C1 segment of cervical spinal cord (tissue), 14 donors: Measurements from ENCODE around the gene CPZ.

Experiments
- DNase-seq, 14 donors: peaks; one replicate each; lab custom pipeline; 2025; lab: John Stamatoyannopoulos, UW

The CPZ gene

DNA sequence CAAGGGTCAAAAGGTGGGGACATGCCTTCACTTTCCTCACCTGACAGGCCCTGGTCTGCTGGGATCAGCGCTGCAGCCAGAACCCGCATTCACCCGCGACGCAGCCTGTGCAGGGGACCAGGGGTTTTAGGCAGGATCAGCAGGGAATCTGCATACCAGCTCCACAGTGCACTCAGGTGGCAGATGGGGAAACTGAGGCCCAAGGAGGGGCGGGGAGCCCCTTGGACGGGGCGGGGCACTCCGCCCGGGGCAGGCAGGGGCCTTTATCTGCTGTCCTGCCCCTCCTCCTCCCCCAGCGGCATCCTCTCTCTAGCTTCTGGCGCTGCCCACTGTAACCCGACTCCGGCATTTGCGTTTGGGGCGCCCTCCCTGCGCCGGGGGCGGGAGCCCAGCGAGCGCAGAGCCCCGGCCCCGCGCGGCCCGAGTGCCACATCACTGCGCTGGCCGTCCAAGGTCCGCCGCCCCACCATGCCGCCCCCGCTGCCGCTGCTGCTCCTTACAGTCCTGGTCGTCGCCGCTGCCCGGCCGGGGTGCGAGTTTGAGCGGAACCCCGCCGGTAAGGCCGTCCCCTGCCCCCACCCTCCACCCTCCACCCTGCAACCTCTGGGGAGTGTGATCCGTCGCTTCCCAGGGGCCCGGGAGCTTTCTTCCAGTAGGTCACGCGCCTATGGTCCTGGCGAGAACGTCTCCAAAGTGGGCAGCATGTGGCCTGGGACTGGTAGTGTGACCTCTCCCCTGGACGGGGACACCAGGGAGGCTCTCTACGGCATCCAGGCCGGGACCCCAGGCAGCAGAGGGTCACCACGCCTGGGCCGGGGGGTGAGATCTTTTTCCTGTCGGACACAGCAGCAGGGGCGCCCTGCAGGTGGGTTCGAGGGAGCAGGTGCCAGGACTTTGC lies at the start of gene CPZ:
TSS of gene CPZ (plus strand) at position 400 of the 898 bp plus-strand sequence. CDS start at position 469, 69 bp downstream.
- no peak for DNase-seq

DNA sequence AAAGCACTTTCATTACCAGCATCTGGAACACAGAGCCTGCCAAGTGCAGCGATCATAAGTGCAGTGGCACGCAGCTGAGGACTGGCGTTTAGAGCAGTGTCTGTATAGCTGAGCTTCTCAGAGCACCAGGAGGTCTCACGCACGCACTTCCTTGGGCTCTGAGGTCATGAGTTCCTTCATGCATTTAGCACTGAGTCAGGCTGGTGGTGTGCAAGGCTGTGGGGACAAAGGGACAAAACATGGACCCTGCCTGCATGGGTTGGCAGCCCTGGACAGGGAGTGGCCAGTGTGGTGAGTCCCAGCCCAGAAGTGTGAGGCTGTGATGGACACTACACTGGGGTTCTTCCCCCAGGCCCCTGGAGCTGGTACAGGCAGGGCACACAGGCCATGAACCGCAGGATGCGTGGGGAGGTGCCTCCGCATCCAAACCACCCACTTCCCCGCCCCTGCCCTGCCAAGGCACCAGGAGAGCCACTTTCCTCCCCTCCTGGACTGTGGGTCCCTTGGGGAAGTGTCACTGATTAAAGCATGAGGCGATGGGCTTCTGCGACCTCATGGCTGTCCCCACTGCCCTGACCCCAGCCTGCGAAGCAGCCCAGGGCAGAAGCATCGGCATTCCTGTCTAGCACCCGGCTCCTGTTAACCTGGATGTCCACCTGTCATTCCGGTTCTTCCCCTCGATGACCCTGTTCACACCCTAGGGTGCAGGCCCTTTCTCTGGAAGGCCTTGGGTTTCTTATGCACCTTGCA lies 49.6 kb upstream of the CPZ start:
- DNase-seq = no peak

DNA sequence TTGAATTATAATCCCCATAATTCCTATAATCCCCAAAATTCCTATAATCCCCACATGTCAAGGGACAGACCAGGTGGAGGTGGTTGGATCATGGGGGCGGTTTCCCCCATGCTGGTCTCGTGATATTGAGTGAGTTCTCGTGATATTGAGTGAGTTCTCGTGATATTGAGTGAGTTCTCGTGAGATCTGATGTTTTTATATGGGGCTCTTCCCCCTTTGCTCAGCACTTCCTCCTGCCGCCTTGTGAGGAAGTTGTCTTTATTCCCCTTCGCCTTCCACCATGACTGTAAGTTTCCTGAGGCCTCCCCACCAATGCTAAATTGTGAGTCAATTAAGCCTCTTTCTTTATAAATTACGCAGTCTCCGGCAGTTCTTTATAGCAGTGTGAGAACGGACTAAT lies 48.9 kb upstream of the CPZ start:
- no peak for DNase-seq

DNA sequence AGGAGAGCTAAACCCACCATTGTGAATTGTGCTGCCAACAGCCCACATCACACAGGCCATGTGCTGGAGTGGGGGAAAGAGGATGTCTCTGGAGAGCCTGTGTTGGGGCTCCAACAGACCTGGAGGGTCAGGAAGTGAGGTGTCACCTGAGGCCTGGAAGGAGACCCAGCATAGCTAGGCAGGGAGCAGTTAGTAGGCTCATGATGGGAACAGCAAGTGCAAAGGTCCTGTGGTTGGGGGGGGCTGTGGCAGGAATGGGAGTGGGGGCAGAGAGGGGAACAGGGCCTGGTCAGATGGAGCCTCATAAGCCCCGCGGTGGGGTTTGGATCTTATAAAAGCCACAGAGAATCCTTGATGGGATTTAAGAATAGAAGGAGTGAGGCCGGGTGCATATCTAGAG lies 48.3 kb upstream of the CPZ start:
- no peak for DNase-seq

DNA sequence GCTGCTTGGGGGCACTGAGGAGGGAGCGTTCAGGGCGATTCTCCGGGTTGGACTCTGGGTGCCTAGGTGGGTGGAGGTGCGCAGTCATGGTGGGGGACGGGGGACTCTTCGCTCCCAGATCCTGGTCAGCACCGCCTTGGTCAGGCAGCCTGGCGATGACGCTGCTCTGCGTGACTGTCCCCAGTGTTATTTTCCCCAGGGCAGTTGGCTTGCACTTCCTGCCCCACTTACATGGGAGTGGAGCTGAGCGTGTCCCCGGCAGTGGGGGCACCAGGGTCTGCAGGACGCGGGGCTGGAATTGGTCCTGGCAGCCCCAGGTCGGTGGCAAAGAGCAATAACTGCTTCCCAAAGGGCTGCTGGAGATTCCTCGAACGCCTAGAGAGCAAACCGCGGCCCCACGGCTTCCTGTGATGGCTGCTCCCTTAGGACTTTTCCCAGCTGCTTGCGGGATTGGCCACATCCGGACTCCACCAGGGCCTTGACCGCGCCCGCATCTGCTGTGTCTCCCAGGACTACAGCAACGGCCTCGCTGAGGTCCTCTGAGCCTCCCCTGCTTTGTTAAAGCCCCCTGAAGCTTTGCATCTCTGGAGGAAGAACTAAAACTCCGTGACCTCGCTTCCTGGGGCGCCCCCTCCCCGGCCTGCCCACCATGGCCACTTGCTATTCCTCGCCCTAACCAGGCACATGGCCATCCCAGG lies 47.7 kb upstream of the CPZ start:
- no peak for DNase-seq

DNA sequence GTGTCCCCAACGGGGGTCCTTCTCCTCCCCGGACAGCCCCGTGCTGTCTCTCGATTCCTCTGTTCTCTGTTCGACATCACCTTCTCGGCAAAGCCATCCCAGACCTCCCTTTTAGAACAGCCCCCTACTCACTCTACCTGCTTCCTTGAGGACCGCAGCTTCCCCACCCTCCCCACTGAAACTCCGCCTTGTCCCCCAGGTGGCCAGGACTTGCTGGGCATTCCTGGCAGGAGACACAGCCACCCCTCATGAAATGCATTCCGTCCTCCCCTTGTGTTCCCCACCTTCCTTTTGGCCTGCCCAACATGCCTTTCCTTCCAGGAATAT lies 47.2 kb upstream of the CPZ start:
- no peak for DNase-seq

DNA sequence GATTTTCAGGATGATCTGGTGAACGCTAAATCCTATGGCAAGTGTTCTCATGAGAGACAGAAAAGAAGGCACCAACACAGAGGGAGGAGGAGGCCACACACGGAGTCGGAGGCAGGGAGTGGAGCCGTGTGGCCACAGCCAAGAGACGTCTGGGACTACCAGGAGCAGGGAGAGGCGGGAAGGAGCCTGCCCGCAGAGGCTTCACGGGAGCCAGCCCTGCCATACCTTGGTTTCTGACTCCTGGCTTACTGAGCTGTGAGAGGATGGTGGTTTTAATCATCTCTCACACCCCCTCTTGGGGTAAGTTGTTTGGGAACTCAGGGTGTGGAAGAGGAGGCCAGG lies 45.8 kb upstream of the CPZ start:
- no peak for DNase-seq

DNA sequence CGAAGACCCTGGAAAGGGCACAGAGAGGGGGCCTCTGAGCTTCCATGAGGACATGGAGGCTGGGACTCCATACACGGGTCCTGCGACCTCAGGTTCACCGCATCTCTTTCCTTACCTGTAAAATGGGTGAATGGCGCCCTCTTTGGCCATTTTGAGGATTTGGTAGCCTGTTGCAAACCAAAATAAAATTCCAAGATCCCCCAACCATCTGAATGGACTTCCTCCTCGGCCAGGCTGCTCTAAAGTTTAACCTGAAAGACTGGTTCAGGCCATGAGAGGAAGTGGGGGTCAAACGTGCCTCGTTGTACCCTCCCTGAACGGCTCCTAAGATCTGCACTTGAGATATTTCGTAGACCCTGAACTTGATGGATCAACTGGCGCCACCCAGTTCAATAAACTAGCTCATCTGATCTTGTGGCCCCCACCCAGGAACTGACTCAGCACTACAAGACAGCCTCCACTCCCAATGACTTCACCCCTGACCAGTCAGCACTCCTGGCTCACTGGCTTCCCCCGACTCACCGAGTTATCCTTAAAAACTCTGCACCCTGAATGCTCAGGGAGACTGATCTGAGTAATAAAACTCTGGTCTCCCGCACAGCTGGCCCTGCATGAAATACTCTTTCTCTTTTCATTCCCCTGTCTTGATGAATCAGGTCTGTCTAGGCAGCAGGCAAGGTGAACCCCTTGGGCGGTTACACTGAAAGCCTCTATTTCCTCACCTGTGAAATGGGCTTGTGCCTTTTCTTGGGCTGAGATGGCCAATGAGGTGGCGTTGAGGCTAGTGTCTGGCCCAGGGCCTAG lies 45.3 kb upstream of the CPZ start:
- DNase-seq = no peak

DNA sequence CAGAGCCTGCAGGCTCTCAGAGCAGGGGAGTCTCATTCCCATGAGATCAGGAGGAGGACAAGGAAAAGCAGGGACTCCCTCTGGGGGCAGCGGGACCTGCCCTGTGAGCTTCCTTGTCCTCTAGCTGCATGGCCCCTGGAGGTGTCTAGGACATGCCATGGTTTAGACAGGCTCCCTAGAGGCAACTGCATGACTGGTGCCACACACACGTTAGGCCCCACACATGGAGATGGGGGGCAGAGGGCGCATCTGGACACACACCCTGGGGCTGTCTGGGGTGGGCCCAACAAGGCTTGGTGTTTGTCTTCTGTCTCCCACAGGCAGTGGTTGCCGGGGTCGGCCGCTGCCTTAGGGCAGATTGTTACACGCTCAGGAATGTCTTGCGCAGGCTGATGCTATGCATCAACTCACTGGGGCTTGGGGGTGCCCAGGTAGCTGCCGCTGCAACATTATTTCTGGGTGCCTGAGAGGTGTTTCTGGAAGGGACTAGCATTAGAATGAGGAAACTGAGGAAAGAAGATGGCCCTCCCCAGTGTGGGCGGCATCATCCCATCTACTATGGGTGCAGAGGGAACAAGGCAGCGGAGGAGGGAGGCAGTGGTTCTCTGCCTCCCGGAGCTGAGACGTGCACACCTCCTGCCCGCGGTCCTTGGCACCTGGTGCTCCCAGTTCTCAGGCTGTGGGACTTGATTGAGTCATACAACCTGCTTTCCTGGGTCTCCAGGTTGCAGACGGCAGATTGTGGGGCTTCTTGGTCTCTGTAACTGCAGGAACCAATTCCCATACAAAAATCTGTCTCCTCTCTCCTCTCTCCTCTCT lies 44.4 kb upstream of the CPZ start:
- no peak for DNase-seq

DNA sequence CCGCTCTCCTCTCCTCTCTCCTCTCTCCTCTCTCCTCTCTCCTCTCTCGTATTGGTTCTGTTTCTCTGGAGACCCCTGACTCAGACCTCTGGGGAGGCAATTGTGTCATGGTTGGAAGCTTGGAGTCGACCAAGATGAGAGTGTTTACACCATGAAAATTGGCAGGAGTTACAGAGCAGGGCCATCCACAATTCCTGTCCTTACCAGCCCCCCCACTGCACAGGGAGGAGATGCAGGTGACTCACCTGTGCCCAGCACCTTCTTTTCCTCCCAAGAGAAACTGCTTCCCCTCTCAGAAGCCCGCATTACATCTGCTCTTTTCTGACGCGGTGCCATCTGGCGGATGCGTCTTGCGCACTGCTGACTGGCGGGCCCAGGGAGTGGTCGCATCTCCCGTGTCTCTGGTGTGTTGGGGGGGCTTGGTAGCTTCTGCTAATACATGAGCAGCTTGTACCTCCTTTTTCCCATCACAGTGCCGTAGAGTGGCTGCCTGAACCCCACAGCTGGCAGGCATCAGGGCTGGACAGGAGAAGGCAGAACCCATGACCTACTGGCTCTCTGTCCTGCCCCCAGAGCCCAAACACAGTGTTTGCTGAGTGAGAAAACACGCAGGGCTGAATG lies 43.7 kb upstream of the CPZ start:
- no peak for DNase-seq

DNA sequence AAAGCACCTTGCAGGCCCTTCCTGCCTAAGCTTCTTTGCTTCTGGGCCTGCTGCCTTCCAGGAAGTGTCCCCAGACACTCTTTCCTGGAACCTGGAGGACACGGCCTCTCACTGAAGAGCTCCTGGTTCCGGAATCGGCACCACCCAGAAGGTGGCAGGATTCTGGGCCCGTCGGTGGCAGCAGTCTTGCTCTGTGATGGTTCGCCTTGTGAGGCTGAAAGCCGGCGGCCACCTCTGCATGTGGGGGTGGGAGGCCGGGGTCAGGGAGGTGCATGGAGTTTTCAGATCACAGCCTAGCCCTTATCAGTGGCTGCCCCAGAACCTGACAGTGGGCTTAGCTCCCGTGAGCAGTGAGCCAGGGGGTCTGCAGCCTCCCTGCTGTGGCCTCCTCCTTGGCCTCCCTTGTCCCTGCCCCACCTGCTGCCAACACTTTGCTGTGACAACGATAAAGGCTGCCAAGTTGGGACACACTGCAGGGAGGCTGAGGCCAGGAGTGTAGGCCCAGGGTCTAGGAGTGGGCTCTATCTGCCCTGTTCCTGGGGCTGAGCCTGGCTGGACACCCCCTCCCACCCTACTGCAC lies 43.1 kb upstream of the CPZ start:
- DNase-seq = no peak

DNA sequence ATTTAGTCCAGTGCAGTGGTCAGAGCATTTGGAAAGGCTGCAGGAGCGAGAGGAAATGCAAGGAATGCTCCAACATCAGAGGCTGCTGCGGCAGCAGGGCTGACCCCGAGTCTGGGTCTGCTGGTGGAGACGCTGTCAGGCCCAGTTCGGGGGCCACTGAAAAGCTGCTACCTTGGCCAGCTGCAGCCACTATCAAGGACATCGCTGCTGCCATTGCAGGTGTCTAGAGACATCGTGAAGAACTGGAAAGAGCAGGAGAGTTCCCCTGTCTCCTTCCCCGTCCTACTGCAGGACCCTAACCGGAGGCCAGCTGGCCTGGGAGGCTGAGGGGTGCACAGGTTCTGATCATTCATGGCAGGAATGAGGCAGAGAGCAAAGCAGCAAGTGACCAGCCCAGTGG lies 41.9 kb upstream of the CPZ start:
- no peak for DNase-seq

DNA sequence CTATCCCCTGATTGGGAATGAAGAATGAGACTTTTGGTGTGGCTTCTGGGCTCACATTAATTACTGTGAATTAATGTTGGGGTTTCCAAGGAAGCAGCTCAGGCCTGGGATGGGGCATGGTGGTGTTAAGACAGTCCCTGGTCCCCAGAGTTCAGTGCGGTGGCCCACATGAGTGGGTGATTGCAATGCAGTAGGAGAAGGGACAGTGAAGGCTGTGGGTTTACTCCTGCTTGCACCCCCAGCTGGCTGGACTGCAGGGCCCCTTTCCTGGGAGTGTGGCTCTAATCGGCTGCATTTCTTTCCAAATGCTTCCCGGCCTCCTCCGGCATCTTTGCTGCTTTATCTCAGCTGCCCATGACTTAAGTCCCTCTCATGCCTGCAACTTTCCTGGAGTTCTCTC lies 40.5 kb upstream of the CPZ start:
- DNase-seq = no peak

DNA sequence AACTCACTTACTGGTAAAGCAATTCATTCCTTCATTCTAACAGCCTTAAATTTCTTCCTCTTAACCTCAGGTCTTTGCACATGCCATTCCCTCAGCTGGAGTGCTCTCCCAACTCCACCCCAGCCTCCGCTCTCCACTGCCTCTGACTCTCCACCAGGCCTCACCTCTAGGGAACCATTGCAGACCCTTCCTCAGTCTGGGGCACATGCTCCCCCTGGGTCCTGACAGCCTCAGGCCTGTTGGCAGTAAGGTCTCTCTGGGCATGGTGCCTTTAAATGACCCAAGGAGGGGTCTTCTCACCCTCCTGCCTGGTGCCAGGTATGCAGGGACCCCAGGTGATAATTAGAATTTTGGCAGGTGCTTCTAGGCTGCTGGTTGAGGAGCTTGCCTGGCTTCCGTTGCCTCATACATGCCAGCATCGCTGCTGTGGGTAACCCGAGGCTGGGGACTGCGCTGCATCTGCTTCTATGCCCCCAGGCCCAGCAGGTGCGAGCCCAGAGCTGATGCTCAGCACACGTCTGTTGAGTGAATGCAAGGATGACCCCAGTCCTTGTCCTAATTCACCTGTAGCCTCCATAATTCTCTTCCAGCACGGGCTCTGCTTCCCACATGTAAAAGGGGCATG lies 39.9 kb upstream of the CPZ start:
- DNase-seq = no peak

DNA sequence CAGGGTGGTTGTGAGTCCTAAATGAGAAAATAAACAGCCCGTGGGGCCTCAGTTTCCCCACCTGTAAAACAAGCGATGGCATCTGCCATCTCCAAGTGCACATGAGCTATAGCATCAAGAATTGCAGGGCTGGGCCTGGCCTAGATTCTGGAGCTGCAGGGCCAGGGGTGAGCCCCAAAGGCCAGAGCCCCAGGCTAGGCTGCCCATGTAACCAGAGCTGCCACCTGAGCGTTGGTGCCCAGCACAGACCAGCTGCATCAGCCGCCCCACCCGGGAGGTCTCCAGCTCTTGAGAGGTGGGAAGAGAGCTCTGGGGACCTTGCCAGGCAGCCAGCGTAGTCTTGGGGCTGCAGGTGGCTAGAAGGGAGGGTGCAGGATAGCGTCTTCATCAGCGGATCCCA lies 39.3 kb upstream of the CPZ start:
- DNase-seq = no peak

DNA sequence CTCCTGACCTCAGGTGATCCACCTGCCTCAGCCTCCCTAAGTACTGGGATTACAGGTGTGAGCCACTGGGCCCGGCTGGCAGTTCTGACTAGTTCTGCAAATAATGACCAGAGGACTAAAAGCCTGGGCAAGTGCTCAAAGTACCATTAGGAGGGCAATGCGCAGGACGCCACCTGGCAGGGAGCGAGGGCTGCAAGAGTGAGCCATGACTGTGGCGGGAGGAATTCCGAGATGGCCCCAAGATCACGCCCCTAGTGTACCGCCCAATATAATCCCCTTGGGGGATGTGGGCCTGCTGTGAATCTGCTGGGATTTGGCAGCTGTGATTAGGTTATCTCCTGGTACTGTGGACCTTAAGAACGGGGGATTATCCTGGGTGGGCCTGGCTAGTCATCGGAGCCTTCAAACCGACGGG lies 38.6 kb upstream of the CPZ start:
- DNase-seq = no peak

DNA sequence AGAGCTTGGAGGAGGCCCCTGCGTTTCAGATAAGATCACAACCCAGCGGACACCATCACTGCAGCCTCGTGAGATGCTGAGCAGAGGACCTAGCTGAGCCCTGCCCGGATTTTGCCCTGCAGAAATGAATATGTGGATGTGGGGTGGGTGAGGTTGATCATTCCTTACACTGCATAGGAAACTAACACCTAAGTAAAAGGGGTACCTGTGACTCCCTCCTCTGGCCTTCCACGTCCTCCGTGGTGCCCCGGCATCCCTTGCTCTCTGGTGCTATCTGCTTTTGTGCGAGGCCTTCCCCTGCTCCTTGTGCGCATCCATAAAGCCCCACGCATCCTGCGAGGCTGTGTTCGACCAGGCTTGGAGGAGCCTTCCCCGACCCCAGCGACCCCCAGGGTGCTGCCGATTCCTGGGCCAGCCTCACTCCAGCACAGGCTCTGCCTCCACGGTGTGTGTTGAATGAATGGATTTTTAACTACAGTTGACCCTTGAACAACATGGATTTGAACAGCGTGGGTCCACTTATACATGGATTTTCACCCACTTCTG lies 37.9 kb upstream of the CPZ start:
- DNase-seq = no peak

DNA sequence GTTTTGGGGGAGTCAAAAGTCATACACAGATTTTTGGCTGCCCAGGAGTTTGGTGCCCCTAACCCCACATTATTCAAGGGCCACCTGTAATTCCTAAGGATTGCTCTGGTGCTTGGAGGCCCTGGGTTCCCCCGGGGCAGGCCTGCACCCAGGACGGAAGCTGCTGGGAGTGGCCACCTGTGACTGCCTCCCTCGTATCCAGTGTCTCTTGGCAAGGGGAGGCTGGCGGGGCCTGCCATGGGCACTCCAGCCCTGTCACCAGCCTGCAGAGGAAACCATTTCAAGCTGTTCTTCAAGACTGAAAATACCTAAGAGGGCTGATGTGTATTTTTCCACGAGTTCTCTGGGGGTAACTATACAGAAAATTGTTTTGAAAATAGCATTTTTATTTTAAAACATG lies 36.8 kb upstream of the CPZ start:
- no peak for DNase-seq
